SH-SY5Y (cell line): ENCODE measurements around the gene ADGRL3.

Experiments used
- GATA2 ChIP-seq: IDR thresholded peaks from 2 replicates; pipeline ENCODE4 v1.6.1; 2011; ENCODE audit warnings: mild to moderate bottlenecking, low read depth, low read length
- GATA3 ChIP-seq: IDR thresholded peaks from 2 replicates; pipeline ENCODE4 v1.6.1; 2011; ENCODE audit warnings: low read depth, mild to moderate bottlenecking, low read length, moderate library complexity

GRCh38 chr4:61522312-61522711 lies 322.2 kb downstream of the ADGRL3 start:
- TF ChIP-seq GATA2, result no peak
- no peak for TF ChIP-seq GATA3
